IMR-90 (cell line): ENCODE measurements around the gene LIPM. TPM values are rescaled to one million over a fixed set of nuclear protein-coding genes. Genes with fewer than 3 reads are reported as not detected.

Source experiments
- ATAC-seq: fragments of 200-7000 bp; cut with Tn5 transposase; 2 replicates; pipeline ENCODE4 v1.9.1; 2020; ENCODE audit warnings: low read depth, mild to moderate bottlenecking, moderate library complexity
- BruUV-seq: library from RNA; stranded (reverse); fragments of 400-500 nt; replicated peaks from 2 replicates; lab custom pipeline; 2021; lab: Mats Ljungman, UMichigan
- CTCF ChIA-PET: fragments of 300-600 bp; formaldehyde crosslinking; extraction: SDS; loops from one replicate; lab custom pipeline; 2021; ENCODE audit warnings: antibody characterized with exemption; lab: Yijun Ruan, JAX
- POLR2A ChIA-PET: fragments of 300-600 bp; sonication (Branson Sonifier 250); formaldehyde crosslinking; loops from one replicate; lab custom pipeline; 2022; ENCODE audit warnings: antibody characterized with exemption; ENCODE audit not compliant: unreplicated experiment; lab: Charles Lee
- DNase-seq: peaks from one replicate; pipeline ENCODE4 v3.0.0; 2013
- H2AFZ ChIP-seq: replicated peaks from 2 replicates; pipeline ENCODE3; 2013; ENCODE audit warnings: low read length, mild to moderate bottlenecking; ENCODE audit not compliant: poor library complexity
- H2AK5ac ChIP-seq: 2 replicates; pipeline ENCODE4 v1.6.1; 2013; ENCODE audit warnings: low read depth, low read length, inconsistent platforms
- H2AK9ac ChIP-seq: replicated peaks from 2 replicates; pipeline ENCODE3; 2013; ENCODE audit warnings: mild to moderate bottlenecking, low read depth, low read length, moderate library complexity; ENCODE audit not compliant: poor library complexity
- H2BK120ac ChIP-seq: 2 replicates; pipeline ENCODE4 v1.6.1; 2013; ENCODE audit warnings: low read depth, low read length, inconsistent platforms
- H2BK15ac ChIP-seq: 3 replicates; pipeline ENCODE4 v1.6.1; 2013; ENCODE audit warnings: low read depth, low read length, inconsistent platforms
- H2BK20ac ChIP-seq: 2 replicates; pipeline ENCODE4 v1.6.1; 2013; ENCODE audit warnings: low read depth, mild to moderate bottlenecking, inconsistent platforms, low read length, moderate library complexity
- H2BK5ac ChIP-seq: 2 replicates; pipeline ENCODE4 v1.6.1; 2013; ENCODE audit warnings: mild to moderate bottlenecking, low read depth, low read length, inconsistent platforms; ENCODE audit not compliant: poor library complexity, severe bottlenecking
- H3K14ac ChIP-seq: replicated peaks from 2 replicates; pipeline ENCODE4 v1.6.1; 2013; ENCODE audit warnings: low read depth, low read length, inconsistent platforms
- H3K18ac ChIP-seq: 2 replicates; pipeline ENCODE4 v1.6.1; 2013; ENCODE audit warnings: low read depth, low read length, control low read depth
- H3K23ac ChIP-seq: 2 replicates; pipeline ENCODE4 v1.6.1; 2013; ENCODE audit warnings: low read depth, low read length, inconsistent platforms
- H3K27ac ChIP-seq: 2 replicates; pipeline ENCODE4 v1.5.1; 2013; ENCODE audit warnings: mild to moderate bottlenecking, control low read depth, low read length; ENCODE audit not compliant: insufficient read depth
- H3K27me3 ChIP-seq: 2 replicates; pipeline ENCODE4 v1.6.1; 2013; ENCODE audit warnings: low read length; ENCODE audit not compliant: control insufficient read depth, insufficient read depth
- H3K36me3 ChIP-seq: 2 replicates; pipeline ENCODE4 v1.6.1; 2013; ENCODE audit warnings: low read length, mixed read lengths; ENCODE audit not compliant: control insufficient read depth, insufficient read depth
- H3K4ac ChIP-seq: 2 replicates; pipeline ENCODE4 v1.6.1; 2013; ENCODE audit warnings: low read depth, low read length, inconsistent platforms
- H3K4me1 ChIP-seq: 2 replicates; pipeline ENCODE4 v1.6.1; 2013; ENCODE audit warnings: low read length, mixed read lengths; ENCODE audit not compliant: control insufficient read depth, insufficient read depth
- H3K4me2 ChIP-seq: 2 replicates; pipeline ENCODE4 v1.6.1; 2013; ENCODE audit warnings: low read depth, mild to moderate bottlenecking, control low read depth, low read length, moderate library complexity
- H3K4me3 ChIP-seq: 2 replicates; pipeline ENCODE4 v1.5.1; 2013; ENCODE audit warnings: low read depth, mild to moderate bottlenecking, control low read depth, low read length, moderate library complexity; ENCODE audit not compliant: insufficient read depth
- H3K56ac ChIP-seq: 2 replicates; pipeline ENCODE4 v1.6.1; 2013; ENCODE audit warnings: low read length, inconsistent platforms; ENCODE audit not compliant: insufficient read depth; ENCODE audit errors: extremely low read depth
- H3K79me1 ChIP-seq, 2 experiments: 2 replicates each; pipeline ENCODE4 v1.6.1; 2013; ENCODE audit warnings: low read length in 2 of 2, inconsistent platforms in 1 of 2, low read depth in 1 of 2
- H3K9ac ChIP-seq: 2 replicates; pipeline ENCODE4 v1.6.1; 2013; ENCODE audit warnings: low read depth, low read length, control low read depth
- H3K9me1 ChIP-seq: 2 replicates; pipeline ENCODE4 v1.6.1; 2013; ENCODE audit warnings: low read length, inconsistent platforms; ENCODE audit not compliant: insufficient read depth
- H3K9me3 ChIP-seq: 2 replicates; pipeline ENCODE4 v1.6.1; 2013; ENCODE audit warnings: low read length; ENCODE audit not compliant: control insufficient read depth, insufficient read depth
- H4K20me1 ChIP-seq: 2 replicates; pipeline ENCODE4 v1.6.1; 2013; ENCODE audit warnings: low read length, inconsistent platforms; ENCODE audit not compliant: insufficient read depth
- H4K5ac ChIP-seq: 2 replicates; pipeline ENCODE4 v1.6.1; 2013; ENCODE audit warnings: mild to moderate bottlenecking, low read depth, low read length, control low read depth
- H4K8ac ChIP-seq, 2 experiments: 2 replicates each; pipeline ENCODE4 v1.6.1; 2013; ENCODE audit warnings: low read depth in 2 of 2, low read length in 2 of 2, control low read depth in 1 of 2, inconsistent platforms in 1 of 2
- H4K91ac ChIP-seq: 2 replicates; pipeline ENCODE4 v1.6.1; 2013; ENCODE audit warnings: low read depth, low read length, inconsistent platforms; ENCODE audit not compliant: insufficient read depth
- FOS ChIP-seq: fragments of 150-350 bp; IDR thresholded peaks from 2 replicates; pipeline ENCODE4 v1.6.1; 2016; ENCODE audit warnings: low read depth, low read length
- NFE2L2 ChIP-seq: fragments of 150-350 bp; IDR thresholded peaks from 2 replicates; pipeline ENCODE4 v1.6.1; 2016; ENCODE audit warnings: low read depth, mild to moderate bottlenecking, low read length
- WGBS, 2 experiments: methylation state at CpG; one replicate each; pipeline versions ENCODE4 v1.1.5 to v1.1.7; 2013; ENCODE audit warnings: missing lambda C conversion rate in 2 of 2; ENCODE audit not compliant: insufficient read length in 1 of 2; ENCODE audit errors: extremely low coverage in 2 of 2; 5-methylcytosine and 5-hydroxymethylcytosine counted together
- dilution Hi-C: fragments of 300-500 bp; cut with HindIII; formaldehyde crosslinking; loops from one replicate; pipeline ENCODE4 v1.14.3; 2018; ENCODE audit warnings: low sequenced_read_pairs; ENCODE audit not compliant: unreplicated experiment
- in situ Hi-C: fragments of 300-500 bp; cut with MboI; formaldehyde crosslinking; loops from 3 replicates; pipeline ENCODE4 v1.14.3; 2019; ENCODE audit warnings: low sequenced_read_pairs, inconsistent platforms, mixed read lengths
- intact Hi-C: fragments of 100-400 bp; cut with micrococcal nuclease; formaldehyde crosslinking; loops from 2 replicates; pipeline ENCODE4 v1.10.0; 2022
- polyA plus RNA-seq, 3 experiments: library from polyadenylated mRNA; depleted of rRNA; stranded (reverse); fragments of >200 nt; gene quantifications; 2 replicates each; pipeline ENCODE4 v1.2.3, GENCODE V29; 2012; ENCODE audit warnings: low replicate concordance in 1 of 3
- total RNA-seq: library from RNA; depleted of rRNA; stranded (reverse); fragments of >200 nt; gene quantifications from 2 replicates; pipeline ENCODE4 v1.2.3, GENCODE V29; 2012
- TF ChIP-seq, protein P1 (sequence below): conservative IDR thresholded peaks from 2 replicates; pipeline ENCODE4 v1.5.1; 2012; ENCODE audit warnings: mild to moderate bottlenecking, low read depth, low read length, improper control_type of control experiment

The LIPM gene
- total and polyA plus RNA-seq, 2 of the 4 experiments (the other 2 are of a cell fraction), result not detected

DNA sequence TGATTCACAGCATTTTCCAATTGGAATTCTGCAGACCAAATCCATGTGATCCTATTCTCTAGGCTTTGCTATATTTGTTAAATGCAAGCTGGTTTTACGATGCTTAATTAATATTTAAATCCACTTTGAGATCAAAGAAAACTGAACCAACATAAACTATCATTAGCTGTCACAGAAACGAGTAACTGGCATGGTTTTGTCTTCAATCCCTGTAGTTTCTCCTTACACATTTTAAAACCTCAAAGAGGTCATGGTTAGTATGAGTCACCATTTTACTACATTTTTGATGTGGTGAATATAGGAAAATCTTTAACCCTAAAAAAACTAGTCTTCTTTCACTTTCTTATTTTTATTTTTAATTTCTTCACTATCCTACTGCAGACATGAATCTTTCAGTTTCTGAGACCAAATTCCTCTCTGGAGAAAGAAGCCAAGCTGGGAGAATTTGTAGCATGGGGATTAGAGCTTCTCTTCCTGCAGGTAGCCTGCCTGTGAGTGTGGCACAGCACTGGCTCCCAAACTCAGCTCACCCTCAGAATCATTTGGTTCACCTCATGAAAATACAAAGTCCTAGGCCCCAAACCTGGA, 8.7 kb upstream of the LIPM start:
- H3K4me3 ChIP-seq, result no peak overlapping the region
- H3K4me1 ChIP-seq, result peaks cover 1% of the 10 kb centered on the region; the same call in 1 of the 2 replicates
- ChIA-PET POLR2A (no interaction called here), CTCF (interaction anchor here (0.6 kb wide), 1 partner anchor 17 kb away, joined by 7 read pairs; no protein-coding TSS in a partner anchor)
- no peak overlapping the region for H4K91ac ChIP-seq
- H2BK5ac ChIP-seq, result no peak overlapping the region
- no peak overlapping the region for H3K4ac ChIP-seq
- ATAC-seq, result peak; percentile 29; the same call in 1 of the 2 replicates
- H2AK9ac ChIP-seq, result no peak overlapping the region
- H3K56ac ChIP-seq, result no peak overlapping the region
- no peak overlapping the region for H2BK20ac ChIP-seq
- 0 out of 2 replicates have a peak, but pooled peaks cover 5% of the 10 kb centered on the region for H3K9me1 ChIP-seq
- H3K18ac ChIP-seq, result no peak overlapping the region
- H2AK5ac ChIP-seq, result no peak overlapping the region
- H4K5ac ChIP-seq, result no peak overlapping the region
- dilution Hi-C loops, result no loop called here
- H4K20me1 ChIP-seq, result no peaks in the 10 kb centered on the region
- H3K9me3 ChIP-seq, result no peaks in the 10 kb centered on the region
- peaks cover 6% of the 10 kb centered on the region for H3K27me3 ChIP-seq
- no peak overlapping the region for H3K14ac ChIP-seq
- no TSS peak for BruUV-seq
- no peak overlapping the region for H3K27ac ChIP-seq
- no peak overlapping the region for H3K23ac ChIP-seq
- no peaks in the 10 kb centered on the region for H3K36me3 ChIP-seq
- no peak overlapping the region for H4K8ac ChIP-seq
- no peak overlapping the region for H2AFZ ChIP-seq
- intact Hi-C loops, result no loop called here
- TF ChIP-seq, protein P1, sequence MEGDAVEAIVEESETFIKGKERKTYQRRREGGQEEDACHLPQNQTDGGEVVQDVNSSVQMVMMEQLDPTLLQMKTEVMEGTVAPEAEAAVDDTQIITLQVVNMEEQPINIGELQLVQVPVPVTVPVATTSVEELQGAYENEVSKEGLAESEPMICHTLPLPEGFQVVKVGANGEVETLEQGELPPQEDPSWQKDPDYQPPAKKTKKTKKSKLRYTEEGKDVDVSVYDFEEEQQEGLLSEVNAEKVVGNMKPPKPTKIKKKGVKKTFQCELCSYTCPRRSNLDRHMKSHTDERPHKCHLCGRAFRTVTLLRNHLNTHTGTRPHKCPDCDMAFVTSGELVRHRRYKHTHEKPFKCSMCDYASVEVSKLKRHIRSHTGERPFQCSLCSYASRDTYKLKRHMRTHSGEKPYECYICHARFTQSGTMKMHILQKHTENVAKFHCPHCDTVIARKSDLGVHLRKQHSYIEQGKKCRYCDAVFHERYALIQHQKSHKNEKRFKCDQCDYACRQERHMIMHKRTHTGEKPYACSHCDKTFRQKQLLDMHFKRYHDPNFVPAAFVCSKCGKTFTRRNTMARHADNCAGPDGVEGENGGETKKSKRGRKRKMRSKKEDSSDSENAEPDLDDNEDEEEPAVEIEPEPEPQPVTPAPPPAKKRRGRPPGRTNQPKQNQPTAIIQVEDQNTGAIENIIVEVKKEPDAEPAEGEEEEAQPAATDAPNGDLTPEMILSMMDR, result no peak
- TF ChIP-seq FOS (peak; percentile 34; the same call in 1 of the 2 replicates), NFE2L2 (no peak)
- no peak overlapping the region for H2BK120ac ChIP-seq
- no CpG with 5 or more reads among the region's 2 CpGs for WGBS, 2 experiments
- no peak overlapping the region for H3K9ac ChIP-seq
- no peaks in the 10 kb centered on the region for H3K79me1 ChIP-seq
- in situ Hi-C loops, result no loop called here
- H2BK15ac ChIP-seq, result no peak overlapping the region
- DNase-seq, result peak; percentile 59
- H3K4me2 ChIP-seq, result no peak overlapping the region
